ENCODE data around the gene MOK. TPM values are rescaled to one million over a fixed set of nuclear protein-coding genes. Genes with fewer than 3 reads are reported as not detected.

The MOK gene
- total and polyA plus RNA-seq, 2 of the 4 experiments (the other 2 are of a cell fraction), result 16.8 to 48.5 TPM

DNA sequence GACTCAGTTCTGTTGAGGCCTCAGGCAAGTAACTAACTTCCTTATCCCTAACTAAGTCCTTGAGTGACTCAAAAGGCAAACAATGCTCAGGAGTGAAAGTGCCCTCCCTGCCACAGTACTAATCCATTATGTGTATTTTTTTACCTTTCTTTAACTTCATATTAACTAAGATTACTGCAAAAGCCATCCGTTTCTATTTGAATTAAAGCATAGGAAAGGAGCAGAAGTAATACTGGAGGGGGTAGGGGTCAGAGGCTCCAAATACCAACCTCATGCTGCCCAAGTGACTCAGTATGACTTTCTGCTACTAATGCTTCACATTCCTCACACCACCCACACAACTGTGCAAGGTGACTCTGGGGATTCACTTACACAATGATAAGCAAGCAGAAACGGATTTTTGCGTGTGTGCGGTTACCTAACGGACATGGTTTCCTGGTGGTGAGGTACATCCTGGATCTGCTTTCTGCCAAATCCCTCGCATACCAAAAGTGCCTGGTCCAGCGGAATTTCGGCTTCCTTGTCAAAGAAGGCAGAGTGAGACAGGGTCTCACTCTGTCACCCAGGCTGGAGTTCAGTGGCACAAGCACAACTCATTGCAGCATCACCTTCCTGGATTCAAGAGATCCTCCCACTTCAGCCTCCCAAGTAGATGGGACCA lies 25.1 kb downstream of the MOK start (continued):
- TF ChIP-seq, protein P1, sequence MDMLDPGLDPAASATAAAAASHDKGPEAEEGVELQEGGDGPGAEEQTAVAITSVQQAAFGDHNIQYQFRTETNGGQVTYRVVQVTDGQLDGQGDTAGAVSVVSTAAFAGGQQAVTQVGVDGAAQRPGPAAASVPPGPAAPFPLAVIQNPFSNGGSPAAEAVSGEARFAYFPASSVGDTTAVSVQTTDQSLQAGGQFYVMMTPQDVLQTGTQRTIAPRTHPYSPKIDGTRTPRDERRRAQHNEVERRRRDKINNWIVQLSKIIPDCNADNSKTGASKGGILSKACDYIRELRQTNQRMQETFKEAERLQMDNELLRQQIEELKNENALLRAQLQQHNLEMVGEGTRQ (IDR thresholded peaks at IDR 0.05; ENCODE audit: low read depth, low read length), result no peak

DNA sequence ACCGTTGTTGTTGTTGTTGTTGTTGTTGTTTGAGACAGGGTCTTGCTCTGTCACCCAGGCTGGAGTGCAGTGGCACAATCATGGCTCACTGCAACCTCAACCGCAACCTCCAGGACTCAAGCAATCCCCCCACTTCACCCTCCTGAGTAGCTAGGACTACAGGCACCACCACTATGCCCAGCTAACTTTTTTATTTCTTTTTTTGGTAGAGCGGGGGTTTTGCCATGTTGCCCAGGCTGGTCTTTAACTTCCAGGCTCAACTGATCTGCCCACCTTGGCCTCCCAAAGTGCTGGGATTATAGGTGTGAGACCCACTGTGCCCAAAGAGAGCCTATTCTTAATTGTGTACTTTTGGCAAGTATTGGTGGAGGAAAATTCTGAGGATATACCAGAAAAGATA lies 25.7 kb downstream of the MOK start:
- Histone ChIP-seq H3K4me2 (ENCODE audit: low read depth, low read length) (no peak overlapping the region), H3K9me1 (ENCODE audit: insufficient read depth, low read length) (peaks cover 8% of the 10 kb centered on the region), H4K20me1 (ENCODE audit: insufficient read depth, low read length) (no peaks in the 10 kb centered on the region), H3K14ac (replicated peaks; ENCODE audit: low read depth, low read length) (peak overlapping the region; percentile 95), H4K91ac (ENCODE audit: insufficient read depth, low read depth, low read length) (peak overlapping the region; percentile 98), H3K56ac (ENCODE audit: extremely low read depth, insufficient read depth, low read length) (peak overlapping the region; percentile 91), H3K23ac (ENCODE audit: low read depth, low read length) (peak overlapping the region; percentile 82), H3K4ac (ENCODE audit: low read depth, low read length) (peak overlapping the region; percentile 97), H2BK20ac (ENCODE audit: low read depth, low read length) (peak overlapping the region; percentile 99), H2BK5ac (ENCODE audit: low read depth, low read length, poor library complexity, severe bottlenecking) (peak overlapping the region; percentile 98), H2BK120ac (ENCODE audit: low read depth, low read length) (peak overlapping the region; percentile 96), H4K5ac (ENCODE audit: low read depth, low read length) (peak overlapping the region; percentile 85; the same call in 1 of the 2 replicates), H3K27me3 (ENCODE audit: control insufficient read depth, insufficient read depth, low read length) (no peaks in the 10 kb centered on the region), H2AK9ac (replicated peaks; ENCODE audit: low read depth, low read length, poor library complexity) (peak overlapping the region; percentile 79), H3K9me3 (ENCODE audit: control insufficient read depth, insufficient read depth, low read length) (no peaks in the 10 kb centered on the region), H4K8ac (ENCODE audit: low read depth in 2 of 2, low read length in 2 of 2) (peak overlapping the region; percentile 83 to 90), H3K27ac (ENCODE audit: insufficient read depth, low read length) (peak overlapping the region; percentile 86), H3K9ac (ENCODE audit: low read depth, low read length) (peak overlapping the region; percentile 26; the same call in 1 of the 2 replicates), H3K36me3 (ENCODE audit: control insufficient read depth, insufficient read depth, low read length) (no peaks in the 10 kb centered on the region), H2AFZ (replicated peaks; ENCODE audit: low read length, poor library complexity) (no peak overlapping the region), H3K79me1 (ENCODE audit: low read depth in 1 of 2, low read length in 2 of 2) (peaks cover 8 to 17% of the 10 kb centered on the region in 2 experiments; a peak in 2 of 4 replicates), H2AK5ac (ENCODE audit: low read depth, low read length) (peak overlapping the region; percentile 94), H2BK15ac (ENCODE audit: low read depth, low read length) (peak overlapping the region; percentile 99; the same call in 2 of the 3 replicates), H3K18ac (ENCODE audit: low read depth, low read length) (peak overlapping the region; percentile 85; the same call in 1 of the 2 replicates), H3K4me3 (ENCODE audit: insufficient read depth, low read depth, low read length) (no peak overlapping the region), H3K4me1 (ENCODE audit: control insufficient read depth, insufficient read depth, low read length) (peaks cover 12% of the 10 kb centered on the region)
- WGBS, 2 experiments (ENCODE audit: extremely low coverage in 2 of 2, insufficient read length in 1 of 2), result no CpG with 5 or more reads among the region's 3 CpGs
- POLR2A ChIA-PET (ENCODE audit: unreplicated experiment), result no interaction called here
- CTCF ChIA-PET, result no interaction called here
- in situ Hi-C loops (cut with MboI; ENCODE audit: low sequenced_read_pairs), result no loop called here
- intact Hi-C loops (cut with micrococcal nuclease), result no loop called here
- no TSS peak for BruUV-seq (replicated peaks)
- no peak for DNase-seq
- dilution Hi-C loops (cut with HindIII; ENCODE audit: low sequenced_read_pairs, unreplicated experiment), result no loop called here
- no peak for ATAC-seq (ENCODE audit: low read depth)
- TF ChIP-seq SMC3 (IDR thresholded peaks at IDR 0.05; ENCODE audit: low read depth, low read length) (no peak), NFE2L2 (IDR thresholded peaks at IDR 0.05; ENCODE audit: low read depth, low read length) (no peak), CEBPB (IDR thresholded peaks at IDR 0.05; ENCODE audit: low read depth, low read length) (no peak), RAD21 (IDR thresholded peaks at IDR 0.05; ENCODE audit: low read length) (no peak), MXI1 (IDR thresholded peaks at IDR 0.05; ENCODE audit: borderline replicate concordance, low read depth, low read length) (no peak), FOS (IDR thresholded peaks at IDR 0.05; ENCODE audit: low read depth, low read length) (no peak), RCOR1 (IDR thresholded peaks at IDR 0.05; ENCODE audit: insufficient replicate concordance, low read length) (no peak), POLR2A (IDR thresholded peaks at IDR 0.05; ENCODE audit: low read depth, low read length) (no peak), MAZ (IDR thresholded peaks at IDR 0.05; ENCODE audit: borderline replicate concordance, low read depth, low read length) (no peak), BHLHE40 (IDR thresholded peaks at IDR 0.05; ENCODE audit: low read depth, low read length) (no peak)
- TF ChIP-seq, protein P1 (IDR thresholded peaks at IDR 0.05; ENCODE audit: low read depth, low read length), result no peak
- TF ChIP-seq, protein P2, sequence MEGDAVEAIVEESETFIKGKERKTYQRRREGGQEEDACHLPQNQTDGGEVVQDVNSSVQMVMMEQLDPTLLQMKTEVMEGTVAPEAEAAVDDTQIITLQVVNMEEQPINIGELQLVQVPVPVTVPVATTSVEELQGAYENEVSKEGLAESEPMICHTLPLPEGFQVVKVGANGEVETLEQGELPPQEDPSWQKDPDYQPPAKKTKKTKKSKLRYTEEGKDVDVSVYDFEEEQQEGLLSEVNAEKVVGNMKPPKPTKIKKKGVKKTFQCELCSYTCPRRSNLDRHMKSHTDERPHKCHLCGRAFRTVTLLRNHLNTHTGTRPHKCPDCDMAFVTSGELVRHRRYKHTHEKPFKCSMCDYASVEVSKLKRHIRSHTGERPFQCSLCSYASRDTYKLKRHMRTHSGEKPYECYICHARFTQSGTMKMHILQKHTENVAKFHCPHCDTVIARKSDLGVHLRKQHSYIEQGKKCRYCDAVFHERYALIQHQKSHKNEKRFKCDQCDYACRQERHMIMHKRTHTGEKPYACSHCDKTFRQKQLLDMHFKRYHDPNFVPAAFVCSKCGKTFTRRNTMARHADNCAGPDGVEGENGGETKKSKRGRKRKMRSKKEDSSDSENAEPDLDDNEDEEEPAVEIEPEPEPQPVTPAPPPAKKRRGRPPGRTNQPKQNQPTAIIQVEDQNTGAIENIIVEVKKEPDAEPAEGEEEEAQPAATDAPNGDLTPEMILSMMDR (conservative IDR thresholded peaks at IDR 0.05; ENCODE audit: low read depth, low read length), result no peak
